ENCODE measurements around the gene LY9.

Gene LY9

DNA sequence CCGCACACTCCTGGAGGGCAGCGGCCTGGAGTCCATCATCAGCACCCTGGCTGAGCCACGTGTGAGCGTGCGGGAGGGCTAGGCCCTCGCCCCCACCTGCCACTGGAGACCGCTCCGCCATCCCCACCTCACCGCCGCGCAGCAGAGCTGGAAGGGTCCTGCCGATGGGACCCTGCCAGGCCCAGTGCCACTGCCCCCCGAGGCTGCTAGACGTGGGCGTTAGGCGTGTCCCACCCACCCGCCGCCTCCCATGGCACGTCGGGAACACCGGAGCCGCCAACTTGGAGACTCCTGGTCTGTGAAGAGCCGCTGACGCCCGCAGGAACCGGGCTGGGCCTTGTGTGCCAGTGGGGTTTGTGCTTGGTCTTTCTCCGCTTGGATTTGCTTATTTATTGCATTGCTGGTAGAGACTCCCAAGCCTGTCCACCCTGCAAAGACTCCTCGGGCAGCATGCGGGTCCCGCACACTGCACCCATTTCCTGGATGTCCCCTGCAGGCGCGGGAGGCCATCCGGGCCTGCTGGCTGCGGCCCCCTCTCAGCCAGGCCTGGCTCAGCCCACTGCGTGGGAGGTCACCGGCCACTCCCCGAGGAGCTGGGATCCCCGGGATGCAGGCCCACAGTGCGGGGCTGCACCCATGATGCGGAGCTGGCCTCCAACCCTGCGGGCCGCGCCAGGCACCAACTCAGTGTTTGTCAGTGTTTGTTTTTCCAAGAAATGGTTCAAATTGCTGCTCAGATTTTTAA lies 6.0 kb downstream of the LY9 start:
- no peak for DNase-seq (ENCODE audit: extremely low read depth in 1 of 2, low read depth in 1 of 2)

DNA sequence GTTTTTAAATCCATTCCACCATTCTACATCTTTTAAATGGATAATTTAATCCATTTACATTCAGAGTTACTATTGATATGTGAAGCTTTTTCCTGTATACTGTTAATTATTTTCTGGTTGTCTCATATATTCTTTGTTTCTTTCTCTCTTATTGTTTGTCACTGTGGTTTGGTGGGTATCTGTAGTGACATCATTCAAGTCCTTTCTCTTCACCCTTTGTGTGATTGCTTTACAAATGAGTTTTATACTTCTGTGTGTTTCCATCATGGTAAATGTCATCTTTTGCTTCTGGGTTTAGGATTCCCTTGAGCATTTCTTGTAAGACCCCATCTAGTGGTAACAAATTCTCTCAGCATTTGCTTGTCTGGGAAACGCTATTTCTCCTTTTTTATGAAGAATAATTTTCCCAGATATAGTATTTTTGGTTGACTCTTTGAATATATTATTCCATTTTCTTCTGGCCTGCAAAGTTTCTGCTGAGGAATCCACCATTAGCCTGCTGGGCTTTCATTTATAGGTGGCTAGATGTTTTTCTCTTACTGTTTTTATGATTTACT lies 10.2 kb downstream of the LY9 start:
- DNase-seq (ENCODE audit: extremely low read depth in 1 of 2, low read depth in 1 of 2) = no peak

DNA sequence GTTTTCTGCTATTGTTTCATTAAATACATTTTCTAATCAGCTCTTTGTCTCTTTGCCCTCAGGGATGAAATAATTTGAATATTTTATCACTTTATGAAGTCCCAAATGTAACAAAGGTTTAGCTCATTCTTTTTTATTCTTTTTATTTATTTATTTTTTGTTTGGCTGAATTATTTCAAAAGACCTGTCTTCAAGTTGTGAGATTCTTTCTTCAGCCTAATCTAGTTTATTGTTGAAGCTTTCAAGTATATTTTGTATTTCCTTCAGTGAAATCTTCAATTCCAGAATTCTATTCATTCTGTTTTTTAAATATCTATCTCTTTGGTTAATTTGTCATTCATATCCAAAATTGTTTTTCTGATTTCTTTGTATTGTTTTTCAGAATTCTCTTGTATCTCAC lies 10.8 kb downstream of the LY9 start:
- DNase-seq (ENCODE audit: extremely low read depth in 1 of 2, low read depth in 1 of 2) = no peak

DNA sequence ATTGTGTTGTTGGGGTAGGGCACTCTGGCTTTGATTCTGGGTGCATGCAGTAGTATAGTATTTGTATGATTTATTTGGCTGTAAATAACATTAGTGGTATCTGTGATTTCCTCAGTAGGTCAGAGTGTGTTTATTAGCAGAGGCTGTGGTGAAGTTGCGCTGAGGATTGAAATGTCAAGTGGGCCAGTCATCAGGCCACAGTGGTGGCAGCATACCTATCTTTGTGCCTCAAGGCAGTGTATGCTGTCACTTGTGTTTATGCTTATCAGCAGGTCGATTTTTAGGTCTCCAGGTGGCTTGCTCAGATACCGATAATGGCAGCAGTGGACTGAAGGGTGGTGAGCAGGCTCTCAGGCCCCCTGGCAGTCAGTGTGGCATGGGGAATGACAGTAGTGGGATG lies 11.3 kb downstream of the LY9 start:
- DNase-seq (ENCODE audit: extremely low read depth in 1 of 2, low read depth in 1 of 2) = no peak

DNA sequence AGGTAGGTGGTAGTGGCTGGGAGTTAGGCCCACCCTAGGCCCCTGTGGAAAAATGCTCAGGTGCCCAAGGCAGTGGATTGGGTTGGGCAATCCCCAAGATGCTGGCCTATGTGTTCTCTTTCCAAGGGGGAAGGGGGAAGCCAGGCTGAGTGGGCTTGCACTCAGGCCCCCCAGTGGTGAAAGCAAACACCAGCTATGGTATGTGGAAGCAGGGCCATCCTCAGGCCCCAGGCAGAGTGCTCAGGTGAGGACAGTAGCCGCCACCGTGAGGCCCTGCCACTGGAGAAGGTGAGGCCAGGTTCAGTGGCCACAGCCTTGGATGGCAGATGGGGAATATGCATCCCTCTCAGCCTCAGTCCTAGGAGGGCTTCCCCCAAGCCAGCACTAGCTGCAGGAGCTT lies 11.8 kb downstream of the LY9 start:
- DNase-seq (ENCODE audit: extremely low read depth in 1 of 2, low read depth in 1 of 2) = no peak

DNA sequence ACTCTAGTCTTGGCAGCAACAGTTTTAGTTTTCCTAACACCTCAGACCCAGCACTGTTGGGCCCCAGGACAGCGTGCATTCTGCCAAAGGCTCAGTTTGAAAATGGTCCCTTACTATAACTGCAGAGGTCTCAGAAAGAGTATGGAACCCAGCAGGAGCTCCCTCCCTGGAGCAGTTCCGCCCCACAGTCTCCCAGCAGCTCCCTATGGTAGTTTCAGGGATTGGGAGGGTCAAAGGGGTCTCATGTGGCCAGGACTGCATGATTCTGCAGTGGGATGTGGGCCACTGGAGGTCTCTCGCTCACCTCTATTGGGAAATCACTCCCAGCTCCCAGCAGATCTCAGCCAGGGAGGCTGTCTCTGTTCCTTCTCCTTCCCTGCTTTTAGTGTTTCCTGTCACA lies 12.3 kb downstream of the LY9 start:
- no peak for DNase-seq (ENCODE audit: extremely low read depth in 1 of 2, low read depth in 1 of 2)

DNA sequence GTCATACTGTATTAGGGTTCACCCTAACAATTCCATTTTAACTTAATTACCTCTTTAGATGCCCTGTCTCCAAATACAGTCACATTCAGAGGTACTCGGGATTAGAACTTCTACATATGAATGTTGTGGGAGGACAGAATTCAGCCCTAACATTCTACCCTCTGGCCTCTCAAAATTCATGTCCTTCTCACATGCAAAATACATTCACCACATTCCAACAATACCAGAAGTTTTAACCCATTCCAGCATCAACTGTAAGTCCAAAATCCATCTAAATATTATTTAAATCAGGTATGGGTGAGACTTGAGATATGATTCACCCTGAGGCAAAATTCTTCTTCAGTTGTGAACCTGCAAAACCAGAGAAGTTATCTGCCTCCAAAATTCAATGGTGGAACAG lies 14.5 kb downstream of the LY9 start:
- DNase-seq (ENCODE audit: extremely low read depth in 1 of 2, low read depth in 1 of 2) = no peak

DNA sequence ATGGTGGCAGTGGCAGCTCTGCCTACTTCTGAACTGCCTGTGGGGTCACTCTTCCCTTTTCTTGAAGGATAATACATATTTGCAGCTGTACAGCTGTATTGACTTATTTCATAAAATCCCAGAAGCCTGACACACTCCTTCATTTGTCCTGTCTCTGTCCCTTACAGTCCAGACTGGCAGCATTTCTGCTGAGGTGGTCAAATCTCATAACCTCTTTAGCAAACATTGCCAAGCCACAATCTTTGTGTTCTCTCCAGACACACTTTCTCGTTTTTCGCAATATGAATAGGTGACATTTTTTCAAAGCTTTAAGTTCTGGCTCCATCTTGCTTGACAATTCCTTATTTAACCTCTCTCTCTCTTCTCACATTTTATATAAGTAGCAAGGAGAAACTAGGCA lies 15.2 kb downstream of the LY9 start:
- DNase-seq (ENCODE audit: extremely low read depth in 1 of 2, low read depth in 1 of 2) = no peak

DNA sequence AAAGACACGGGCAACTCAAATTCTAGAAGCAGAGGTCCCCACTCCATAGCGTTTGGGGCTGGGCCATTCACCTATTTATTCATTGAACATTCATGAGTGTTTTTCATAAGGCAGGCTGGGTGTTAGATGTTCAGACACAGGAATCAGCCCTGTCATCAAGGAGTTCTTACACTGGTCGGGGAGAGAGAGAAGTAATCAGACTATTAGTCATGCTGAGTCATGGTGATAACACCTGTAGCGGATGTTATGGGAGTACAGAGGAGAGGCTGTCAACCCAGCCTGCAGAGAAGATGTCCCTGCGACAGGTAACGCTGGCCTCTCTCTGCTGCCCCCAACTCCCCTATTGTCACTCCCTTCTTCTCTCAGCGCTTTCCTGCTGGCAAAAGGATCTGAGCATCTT lies 17.2 kb downstream of the LY9 start:
- DNase-seq (ENCODE audit: extremely low read depth in 1 of 2, low read depth in 1 of 2) = no peak

DNA sequence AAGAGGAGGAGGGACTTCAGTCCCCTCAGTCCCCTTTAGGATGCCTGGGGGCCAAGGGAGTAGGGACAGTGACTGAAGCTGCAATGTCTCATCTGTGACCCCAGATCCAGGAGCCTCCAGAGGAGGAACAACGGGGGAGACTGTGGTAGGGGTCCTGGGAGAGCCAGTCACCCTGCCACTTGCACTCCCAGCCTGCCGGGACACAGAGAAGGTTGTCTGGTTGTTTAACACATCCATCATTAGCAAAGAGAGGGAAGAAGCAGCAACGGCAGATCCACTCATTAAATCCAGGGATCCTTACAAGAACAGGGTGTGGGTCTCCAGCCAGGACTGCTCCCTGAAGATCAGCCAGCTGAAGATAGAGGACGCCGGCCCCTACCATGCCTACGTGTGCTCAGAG lies 18.3 kb downstream of the LY9 start:
- DNase-seq (ENCODE audit: extremely low read depth in 1 of 2, low read depth in 1 of 2) = no peak

DNA sequence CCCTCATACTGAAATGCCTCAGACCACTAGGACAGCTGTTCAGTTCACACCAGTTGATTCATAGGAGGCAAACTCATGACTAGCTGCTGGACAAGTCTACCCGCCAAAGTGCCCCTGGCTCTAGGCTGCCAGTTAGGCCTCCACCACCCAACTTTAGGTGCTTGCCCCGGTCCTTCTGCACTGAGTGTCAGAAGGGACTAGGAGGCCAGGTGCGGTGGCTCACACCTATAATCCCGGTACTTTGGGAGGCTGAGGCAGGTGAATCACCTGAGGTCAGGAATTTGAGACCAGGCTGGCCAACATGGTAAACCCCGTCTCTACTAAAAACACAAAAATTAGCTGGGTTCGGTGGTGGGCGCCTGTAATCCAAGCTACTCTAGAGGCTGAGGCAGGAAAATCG lies 18.9 kb downstream of the LY9 start:
- DNase-seq (ENCODE audit: extremely low read depth in 1 of 2, low read depth in 1 of 2) = no peak

DNA sequence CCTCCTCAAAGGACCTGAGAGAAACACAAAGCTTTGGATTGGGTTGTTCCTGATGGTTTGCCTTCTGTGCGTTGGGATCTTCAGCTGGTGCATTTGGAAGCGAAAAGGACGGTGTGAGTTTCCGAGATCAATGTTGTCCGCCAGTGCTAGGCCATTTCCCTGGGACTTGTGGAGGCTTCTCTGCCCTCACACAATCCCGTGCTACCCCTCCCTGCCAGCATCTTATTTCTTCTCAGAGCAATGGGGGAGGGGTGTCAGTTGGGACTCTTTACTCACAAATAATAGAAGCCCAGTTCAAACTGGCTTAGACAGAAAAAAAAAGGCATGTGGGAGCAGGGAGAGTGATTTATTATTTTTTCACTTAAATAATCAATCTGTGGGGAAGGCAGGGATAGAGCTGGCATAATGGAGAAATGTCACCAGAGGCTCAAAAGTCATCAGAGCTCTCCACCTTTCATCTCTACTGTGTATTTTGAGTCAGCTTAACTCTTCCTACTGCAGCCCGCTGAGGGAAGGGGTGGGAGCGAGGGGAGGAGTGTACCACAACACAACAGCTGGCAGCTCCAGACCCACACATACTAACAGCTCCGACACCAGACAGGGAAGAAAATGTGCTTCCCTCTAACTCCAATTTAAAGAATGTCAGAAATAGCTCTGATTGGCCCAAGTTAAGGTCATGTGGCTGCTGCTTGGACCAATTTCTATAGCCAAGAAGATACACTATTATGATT lies 22.4 kb downstream of the LY9 start:
- DNase-seq (ENCODE audit: extremely low read depth in 1 of 2, low read depth in 1 of 2) = no peak

DNA sequence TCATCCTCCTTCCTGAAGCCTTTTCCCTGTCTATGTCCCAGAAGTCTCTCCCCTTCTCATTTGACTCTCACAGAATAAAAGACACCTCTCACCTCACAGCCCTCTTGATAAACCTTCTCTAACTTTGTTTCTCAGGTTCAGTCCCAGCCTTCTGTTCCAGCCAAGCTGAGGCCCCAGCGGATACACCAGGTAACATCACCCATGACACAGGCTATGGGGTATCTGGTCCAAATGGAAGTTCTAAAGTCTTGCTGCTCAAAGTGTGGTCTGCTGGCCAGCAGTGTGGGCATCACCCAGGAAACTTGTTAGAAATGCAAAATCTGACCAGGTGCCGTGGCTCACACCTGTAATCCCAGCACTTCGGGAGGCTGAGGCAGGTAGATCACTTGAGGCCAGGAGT lies 23.2 kb downstream of the LY9 start:
- DNase-seq (ENCODE audit: extremely low read depth in 1 of 2, low read depth in 1 of 2) = no peak

DNA sequence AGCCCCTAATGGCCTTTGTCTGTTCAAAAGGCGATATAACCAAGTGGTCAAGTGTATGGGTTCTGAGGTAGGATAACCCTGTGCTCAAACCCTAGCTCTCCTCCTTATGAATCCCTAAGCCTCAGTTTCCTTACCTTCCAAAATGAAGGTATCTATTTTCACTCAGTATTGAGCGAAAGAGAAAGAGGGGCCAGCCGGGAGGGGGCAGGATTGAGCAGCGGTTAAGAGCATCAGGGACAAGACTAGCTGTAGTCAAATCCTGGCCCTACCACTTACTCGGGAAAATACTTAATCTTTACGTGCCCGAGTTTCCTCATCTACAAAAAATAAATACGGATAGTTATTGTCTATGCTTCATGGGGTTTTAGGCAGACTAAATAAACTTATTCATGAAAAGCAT lies 25.7 kb downstream of the LY9 start:
- no peak for DNase-seq (ENCODE audit: extremely low read depth in 1 of 2, low read depth in 1 of 2)

DNA sequence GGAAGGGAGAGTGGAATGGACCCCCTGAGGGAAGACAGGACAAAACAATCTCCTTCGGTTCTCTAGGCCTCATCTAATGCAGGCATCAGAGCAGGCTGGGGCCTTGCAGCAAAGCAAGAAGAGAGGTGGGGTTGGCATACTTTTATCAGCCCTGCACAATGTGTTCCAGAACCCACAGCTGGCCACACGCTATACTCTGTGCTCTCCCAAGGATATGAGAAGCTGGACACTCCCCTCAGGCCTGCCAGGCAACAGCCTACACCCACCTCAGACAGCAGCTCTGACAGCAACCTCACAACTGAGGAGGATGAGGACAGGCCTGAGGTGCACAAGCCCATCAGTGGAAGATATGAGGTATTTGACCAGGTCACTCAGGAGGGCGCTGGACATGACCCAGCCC lies 27.3 kb downstream of the LY9 start:
- DNase-seq (ENCODE audit: extremely low read depth in 1 of 2, low read depth in 1 of 2) = no peak

DNA sequence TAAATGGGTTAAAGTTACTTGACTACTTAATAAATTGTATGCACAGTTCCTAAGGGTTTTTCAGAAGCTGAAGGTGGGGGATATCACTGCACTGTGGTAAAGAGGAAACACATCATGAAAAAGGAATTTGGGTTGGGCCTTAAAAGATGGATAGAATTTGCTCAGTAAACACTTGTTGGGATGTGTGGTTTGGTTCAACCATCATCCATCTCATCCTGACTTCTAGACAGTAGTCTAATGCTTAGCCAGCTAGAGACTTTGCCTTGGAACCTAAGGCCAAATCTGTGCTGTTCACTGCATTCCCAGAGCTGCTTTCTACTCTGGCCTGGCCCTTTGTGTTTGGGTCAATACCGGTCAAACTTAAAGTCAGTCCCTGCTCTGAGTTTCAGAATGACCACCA lies 30.6 kb downstream of the LY9 start:
- DNase-seq (ENCODE audit: extremely low read depth in 1 of 2, low read depth in 1 of 2) = no peak

DNA sequence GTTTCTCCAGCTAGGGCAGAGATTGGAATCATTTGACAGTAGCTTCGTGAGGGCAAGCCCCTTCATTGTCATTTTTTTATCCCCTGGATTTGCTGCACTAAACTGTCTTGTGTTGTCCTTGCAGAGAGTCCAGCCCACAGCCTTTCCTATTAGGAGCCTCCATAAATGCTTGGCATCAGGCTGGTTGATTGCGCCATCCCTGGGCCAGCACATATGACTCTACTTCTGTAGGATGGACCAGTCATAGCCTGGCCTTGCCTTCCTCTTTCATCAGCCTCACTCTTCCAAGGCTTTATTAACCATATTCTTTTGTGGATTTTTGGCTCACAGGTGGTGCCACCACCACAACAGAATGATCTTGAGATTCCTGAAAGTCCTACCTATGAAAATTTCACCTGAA lies 31.4 kb downstream of the LY9 start:
- no peak for DNase-seq (ENCODE audit: extremely low read depth in 1 of 2, low read depth in 1 of 2)

DNA sequence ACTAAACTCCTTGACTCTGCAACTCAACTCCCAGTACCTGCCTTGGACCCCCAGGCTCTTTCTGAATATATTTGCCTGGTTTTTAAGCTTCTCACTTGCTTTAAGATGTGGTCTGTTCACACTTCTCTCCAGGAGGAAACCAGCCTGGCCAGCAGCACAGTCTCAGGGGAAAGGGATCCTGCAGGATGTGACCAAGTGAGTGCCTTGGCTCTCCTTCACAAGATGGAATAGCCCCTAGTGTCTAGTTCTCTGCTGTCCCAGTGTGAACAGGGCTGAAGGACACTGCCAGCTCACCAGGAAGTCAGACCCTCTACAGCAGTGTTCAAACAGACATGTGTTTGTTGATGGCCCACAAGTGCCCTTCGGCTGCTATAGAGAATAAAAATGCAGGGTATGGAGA lies 33.8 kb downstream of the LY9 start:
- no peak for DNase-seq (ENCODE audit: extremely low read depth in 1 of 2, low read depth in 1 of 2)

DNA sequence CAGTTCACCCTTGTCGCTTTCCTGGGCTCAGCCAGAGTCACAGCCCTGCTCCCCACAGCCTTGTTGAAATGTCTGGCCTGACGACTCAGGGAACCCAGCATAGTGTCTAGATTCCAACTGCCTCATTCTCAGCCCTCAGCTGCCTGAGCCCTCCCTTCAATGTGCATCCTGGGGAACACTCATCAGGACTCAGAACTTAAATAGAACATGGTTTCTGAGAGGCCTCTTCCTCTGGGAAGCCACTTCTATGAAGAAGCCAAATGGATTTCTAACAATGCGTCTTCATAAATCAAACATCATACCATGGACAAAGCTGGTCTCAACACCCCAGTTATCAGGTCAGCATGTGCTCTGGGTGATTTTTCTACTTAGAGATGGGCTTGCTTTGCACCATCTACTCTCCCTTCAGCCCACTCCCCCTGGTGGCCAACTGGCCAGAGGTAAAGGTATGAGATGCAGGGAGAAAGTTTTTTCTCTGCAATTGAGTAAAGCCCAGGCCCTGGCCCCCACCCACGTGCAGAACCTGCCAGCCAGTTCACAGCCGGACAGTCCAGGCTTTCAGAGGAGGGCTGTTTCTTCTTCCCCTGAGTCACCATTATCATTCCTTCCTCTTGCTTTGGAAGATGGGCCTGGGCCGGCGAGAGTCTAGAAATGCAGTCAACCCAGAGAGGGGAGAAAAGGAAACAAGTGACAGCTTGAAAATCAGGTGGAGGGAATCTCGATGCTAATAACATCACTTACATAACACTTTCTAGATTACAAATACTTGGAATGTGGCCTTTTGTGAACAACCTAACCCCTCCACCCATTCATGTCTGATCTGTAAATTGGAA lies 34.6 kb downstream of the LY9 start:
- peak; percentile 45 to 72 for DNase-seq (ENCODE audit: extremely low read depth in 1 of 2, low read depth in 1 of 2)

DNA sequence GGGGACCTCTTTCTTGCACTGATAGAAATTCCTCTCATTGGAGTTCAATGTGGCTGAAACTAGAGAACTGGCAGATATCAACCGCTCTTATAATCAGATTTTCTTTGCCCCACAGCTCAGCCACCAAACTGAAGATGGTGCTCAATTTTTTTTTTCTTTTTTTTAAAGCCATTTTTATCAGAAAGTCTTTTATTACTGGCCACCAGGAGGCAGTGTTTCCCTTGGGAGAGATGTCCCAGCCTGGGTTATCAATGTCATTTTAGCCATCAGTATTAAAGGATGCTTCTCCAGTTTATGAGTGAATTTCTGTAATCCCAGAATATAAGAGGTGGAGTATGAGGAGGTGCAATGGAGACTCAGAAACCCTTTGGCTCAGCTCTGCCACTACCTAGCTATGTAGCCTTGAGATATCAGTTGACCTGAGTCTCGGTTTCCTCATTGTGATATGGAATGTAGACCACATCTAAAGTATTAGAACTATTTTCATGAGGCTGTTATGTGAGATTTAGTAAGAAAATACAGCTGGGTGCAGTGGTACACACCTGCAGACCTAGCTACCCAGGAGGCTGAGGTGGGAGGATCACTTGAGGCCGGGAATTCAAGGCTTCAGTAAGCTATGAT lies 39.1 kb downstream of the LY9 start:
- peak in 1 of 2 donors; percentile 20 for DNase-seq (ENCODE audit: extremely low read depth in 1 of 2, low read depth in 1 of 2)

DNA sequence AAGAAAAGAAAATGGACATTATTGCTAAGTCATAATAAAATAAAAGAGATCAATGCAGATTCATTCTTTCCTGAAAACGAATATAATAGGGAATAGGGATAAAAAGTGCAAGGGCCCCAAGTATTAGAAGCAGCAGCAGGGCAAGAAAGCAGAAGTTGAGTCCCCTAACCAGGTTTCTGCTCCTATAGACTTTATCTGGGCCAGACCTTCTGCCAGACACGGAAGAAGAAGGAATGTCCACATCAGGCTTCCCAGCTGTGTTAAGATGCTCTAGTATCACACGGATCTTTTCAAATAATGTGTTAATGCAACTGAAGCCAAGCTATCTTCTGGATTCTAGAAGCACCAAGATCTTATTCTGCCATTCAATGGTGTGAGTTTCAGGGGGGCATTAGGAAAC lies 39.8 kb downstream of the LY9 start:
- DNase-seq (ENCODE audit: extremely low read depth in 1 of 2, low read depth in 1 of 2) = no peak

Measured in activated CD8-positive, alpha-beta memory T cell treated with anti-CD3 and anti-CD28 coated beads for 1 hour (primary cell).